GM23338 (cell line): ENCODE measurements around the gene SCML1. TPM values are rescaled to one million over a fixed set of nuclear protein-coding genes. Genes with fewer than 3 reads are reported as not detected.
A peak's percentile ranks its signal among the peaks of the same experiment; 100 is the strongest.

ENCODE experiments used
- ATAC-seq: fragments of 200-7000 bp; cut with Tn5 transposase; 3 replicates; pipeline ENCODE4 v1.9.1; 2020
- DNase-seq: peaks from one replicate; pipeline ENCODE4 v3.0.0-alpha.2; 2015; ENCODE audit warnings: low spot score
- H2AFZ ChIP-seq: fragments of 200-600 bp; sonication (generic); 2 replicates; pipeline ENCODE4 v1.8.0; 2016; ENCODE audit warnings: antibody characterized with exemption, mild to moderate bottlenecking, moderate library complexity
- H3F3A ChIP-seq: fragments of 200-600 bp; sonication (generic); replicated peaks from 2 replicates; pipeline ENCODE4 v1.8.0; 2017; ENCODE audit warnings: antibody characterized with exemption, mixed run types, low read depth
- H3K27ac ChIP-seq: fragments of 200-600 bp; sonication (generic); 2 replicates; pipeline ENCODE4 v1.6.1; 2016; ENCODE audit warnings: low read depth
- H3K27me3 ChIP-seq: fragments of 200-600 bp; sonication (generic); 2 replicates; pipeline ENCODE4 v1.8.0; 2016; ENCODE audit warnings: mild to moderate bottlenecking, mixed run types, moderate library complexity; ENCODE audit not compliant: insufficient read depth
- H3K36me3 ChIP-seq: fragments of 200-600 bp; sonication (generic); 2 replicates; pipeline ENCODE4 v1.8.0; 2016; ENCODE audit warnings: mild to moderate bottlenecking; ENCODE audit not compliant: insufficient read depth
- H3K4me1 ChIP-seq: fragments of 200-600 bp; sonication (generic); 2 replicates; pipeline ENCODE4 v1.8.0; 2016; ENCODE audit warnings: mild to moderate bottlenecking, moderate library complexity; ENCODE audit not compliant: insufficient read depth
- H3K4me2 ChIP-seq: fragments of 200-600 bp; sonication (generic); 2 replicates; pipeline ENCODE4 v1.7.1; 2017; ENCODE audit warnings: mixed run types
- H3K4me3 ChIP-seq: fragments of 200-600 bp; sonication (generic); 2 replicates; pipeline ENCODE4 v1.6.1; 2016; ENCODE audit warnings: mixed run types
- H3K79me2 ChIP-seq: fragments of 200-600 bp; sonication (generic); replicated peaks from 2 replicates; pipeline ENCODE4 v1.8.0; 2017; ENCODE audit warnings: mild to moderate bottlenecking; ENCODE audit not compliant: insufficient read depth
- H3K9me2 ChIP-seq: fragments of 200-600 bp; sonication (generic); 2 replicates; pipeline ENCODE4 v1.8.0; 2017; ENCODE audit not compliant: insufficient read depth
- H4K20me1 ChIP-seq: fragments of 200-600 bp; sonication (generic); replicated peaks from 2 replicates; pipeline ENCODE4 v1.8.0; 2017; ENCODE audit warnings: mild to moderate bottlenecking; ENCODE audit not compliant: insufficient read depth
- H3K27ac Mint-ChIP-seq: 2 replicates; pipeline ENCODE4 v1.8.0; 2020; ENCODE audit warnings: inconsistent platforms, mild to moderate bottlenecking, moderate library complexity, mixed read lengths
- H3K27me3 Mint-ChIP-seq: 3 replicates; pipeline ENCODE4 v1.8.0; 2022; ENCODE audit warnings: low read depth, mild to moderate bottlenecking, moderate library complexity, mixed read lengths, inconsistent platforms; ENCODE audit not compliant: insufficient read depth, poor library complexity
- H3K36me3 Mint-ChIP-seq: 3 replicates; pipeline ENCODE4 v1.8.0; 2021; ENCODE audit warnings: low read depth, mild to moderate bottlenecking, inconsistent platforms, moderate library complexity, mixed read lengths
- H3K4me1 Mint-ChIP-seq: 3 replicates; pipeline ENCODE4 v1.8.0; 2020; ENCODE audit warnings: mild to moderate bottlenecking, inconsistent platforms, mixed read lengths
- H3K4me3 Mint-ChIP-seq: 3 replicates; pipeline ENCODE4 v1.8.0; 2021; ENCODE audit warnings: moderate library complexity, mild to moderate bottlenecking, inconsistent platforms, mixed read lengths
- H3K9me3 Mint-ChIP-seq: 3 replicates; pipeline ENCODE4 v1.8.0; 2020; ENCODE audit warnings: moderate library complexity, mild to moderate bottlenecking, inconsistent platforms, mixed read lengths
- CREB1 ChIP-seq: fragments of 250-450 bp; sonication (Bioruptor Pico); IDR thresholded peaks from 2 replicates; pipeline ENCODE4 v1.5.0; 2020; ENCODE audit warnings: low read depth, mild to moderate bottlenecking, moderate library complexity
- CTCF ChIP-seq, 2 experiments: fragments of 200-600 bp in 1 of 2; sonication (generic) in 1 of 2; conservative IDR thresholded peaks; 2 replicates each; pipeline versions ENCODE4 v1.5.1 to v1.6.1; 2016 to 2017; ENCODE audit warnings: antibody characterized with exemption in 2 of 2, low read depth in 2 of 2, mild to moderate bottlenecking in 2 of 2, moderate library complexity in 1 of 2
- EZH2phosphoT487 ChIP-seq: fragments of 200-600 bp; sonication (generic); IDR thresholded peaks from one replicate; pipeline ENCODE4 v1.8.1; 2018; ENCODE audit warnings: antibody characterized with exemption; ENCODE audit not compliant: unreplicated experiment
- JUNB ChIP-seq: IDR thresholded peaks from one replicate; pipeline ENCODE4 v1.6.1; 2016; ENCODE audit warnings: antibody characterized with exemption; ENCODE audit not compliant: unreplicated experiment
- NANOG ChIP-seq: IDR thresholded peaks from 2 replicates; pipeline ENCODE4 v1.6.1; 2016; ENCODE audit warnings: antibody characterized with exemption, borderline replicate concordance
- REST ChIP-seq: IDR thresholded peaks from one replicate; pipeline ENCODE4 v1.6.1; 2018; ENCODE audit warnings: antibody characterized with exemption; ENCODE audit not compliant: unreplicated experiment
- STAT1 ChIP-seq: IDR thresholded peaks from one replicate; pipeline ENCODE4 v1.6.1; 2016; ENCODE audit warnings: antibody characterized with exemption; ENCODE audit not compliant: unreplicated experiment
- ZNF114 ChIP-seq: fragments of 250-450 bp; sonication (Bioruptor Pico); IDR thresholded peaks from 2 replicates; pipeline ENCODE4 v1.5.0; 2020; ENCODE audit warnings: mild to moderate bottlenecking, moderate library complexity
- ZNF331 ChIP-seq: fragments of 250-450 bp; sonication (Bioruptor Pico); IDR thresholded peaks from 2 replicates; pipeline ENCODE4 v1.5.0; 2020; ENCODE audit warnings: low read depth, mild to moderate bottlenecking, moderate library complexity
- polyA plus RNA-seq: library from polyadenylated mRNA; unstranded; fragments of >200 nt; fragmentation: Nextera tagmentation; extraction: Ambion mirVana; gene quantifications from 2 replicates; pipeline ENCODE4 v1.2.1, GENCODE V29; 2016
- total RNA-seq: library from RNA; depleted of rRNA; stranded (reverse); fragments of >200 nt; shearing (Covaris generic); gene quantifications from 2 replicates; pipeline ENCODE4 v1.2.3, GENCODE V29; 2014
- TF ChIP-seq, protein P1 (sequence below): IDR thresholded peaks from 2 replicates; pipeline ENCODE4 v1.6.1; 2016; ENCODE audit warnings: antibody characterized with exemption

Gene SCML1
- total and polyA plus RNA-seq, 2 experiments from 2014 or later: 5.4 to 6.4 TPM

DNA sequence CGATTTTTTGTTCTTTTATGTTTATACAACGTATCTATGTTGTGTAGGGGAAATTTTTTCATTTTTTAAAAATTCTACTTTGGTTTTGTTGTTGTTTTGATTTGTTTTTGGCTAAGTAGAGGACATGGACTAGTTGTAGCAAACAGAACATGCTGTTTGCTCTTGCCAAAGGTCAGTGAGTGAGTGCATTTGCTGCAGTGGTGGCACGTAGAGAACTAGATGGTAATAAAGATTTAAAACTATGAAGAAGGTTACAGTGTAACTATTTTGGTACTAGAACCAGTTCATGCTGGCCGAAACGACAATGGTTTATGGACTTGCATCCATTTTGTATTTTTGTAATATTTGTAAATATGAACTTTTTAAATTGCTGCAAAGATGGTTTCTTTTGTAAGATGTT is 1.9 kb upstream of the SCML1 start:
- Histone ChIP-seq H3F3A (no peaks in the 10 kb centered on the region), H2AFZ (no peak overlapping the region), H3K79me2 (no peaks in the 10 kb centered on the region), H3K4me2 (no peak overlapping the region), H3K9me2 (no peaks in the 10 kb centered on the region), H3K27me3 (peaks cover 24% of the 10 kb centered on the region), H3K27ac (no peak overlapping the region), H4K20me1 (no peaks in the 10 kb centered on the region), H3K4me1 (no peaks in the 10 kb centered on the region), H3K4me3 (no peak overlapping the region), H3K36me3 (no peaks in the 10 kb centered on the region)
- ATAC-seq (no peak), DNase-seq (no peak)
- peaks cover 14% of the 10 kb centered on the region; the same call in 2 of the 3 replicates for H3K4me1 Mint-ChIP-seq
- TF ChIP-seq CREB1 (CRISPR knock-in tag): no peak
- no peak overlapping the region for H3K4me3 Mint-ChIP-seq
- peaks cover 20% of the 10 kb centered on the region for H3K27me3 Mint-ChIP-seq
- peaks cover 3% of the 10 kb centered on the region; the same call in 1 of the 3 replicates for H3K36me3 Mint-ChIP-seq
- H3K9me3 Mint-ChIP-seq: no peaks in the 10 kb centered on the region
- H3K27ac Mint-ChIP-seq: no peak overlapping the region

DNA sequence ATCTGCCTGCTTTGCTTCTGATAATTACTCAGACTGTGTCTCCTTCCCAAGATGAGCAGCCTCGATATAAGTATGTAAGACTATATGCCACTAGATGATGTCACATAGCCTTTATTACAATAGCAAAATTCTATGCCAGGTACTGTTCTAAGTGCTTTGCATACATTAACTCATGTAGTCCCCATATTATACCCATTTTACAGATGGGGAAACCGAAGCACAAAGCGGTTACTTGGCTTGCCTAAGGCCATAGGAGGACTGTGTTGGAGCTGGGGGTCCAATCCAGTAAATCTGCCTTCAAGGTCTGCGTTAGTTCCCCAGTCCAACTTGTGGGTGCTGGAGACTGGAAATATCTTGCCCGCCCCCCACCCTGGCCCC is 826 bp upstream of the SCML1 start:
- Mint-ChIP-seq H3K9me3 (no peaks in the 10 kb centered on the region), H3K27me3 (peaks cover 20% of the 10 kb centered on the region), H3K4me3 (peak overlapping the region; percentile 62; the same call in 2 of the 3 replicates), H3K27ac (peak overlapping the region; percentile 86; the same call in 1 of the 2 replicates), H3K36me3 (peaks cover 3% of the 10 kb centered on the region; the same call in 1 of the 3 replicates), H3K4me1 (peaks cover 14% of the 10 kb centered on the region; the same call in 2 of the 3 replicates)
- Histone ChIP-seq H3K4me1 (no peaks in the 10 kb centered on the region), H3K4me2 (0 out of 2 replicates have a peak overlapping the region, but pooled peaks have one; percentile 51), H4K20me1 (no peaks in the 10 kb centered on the region), H3K27me3 (peaks cover 24% of the 10 kb centered on the region), H3K9me2 (no peaks in the 10 kb centered on the region), H3K36me3 (no peaks in the 10 kb centered on the region), H2AFZ (no peak overlapping the region), H3K79me2 (no peaks in the 10 kb centered on the region), H3K27ac (0 out of 2 replicates have a peak overlapping the region, but pooled peaks have one; percentile 55), H3F3A (no peaks in the 10 kb centered on the region), H3K4me3 (peak overlapping the region; percentile 50)
- DNase-seq (no peak), ATAC-seq (no peak)
- TF ChIP-seq, protein P1, sequence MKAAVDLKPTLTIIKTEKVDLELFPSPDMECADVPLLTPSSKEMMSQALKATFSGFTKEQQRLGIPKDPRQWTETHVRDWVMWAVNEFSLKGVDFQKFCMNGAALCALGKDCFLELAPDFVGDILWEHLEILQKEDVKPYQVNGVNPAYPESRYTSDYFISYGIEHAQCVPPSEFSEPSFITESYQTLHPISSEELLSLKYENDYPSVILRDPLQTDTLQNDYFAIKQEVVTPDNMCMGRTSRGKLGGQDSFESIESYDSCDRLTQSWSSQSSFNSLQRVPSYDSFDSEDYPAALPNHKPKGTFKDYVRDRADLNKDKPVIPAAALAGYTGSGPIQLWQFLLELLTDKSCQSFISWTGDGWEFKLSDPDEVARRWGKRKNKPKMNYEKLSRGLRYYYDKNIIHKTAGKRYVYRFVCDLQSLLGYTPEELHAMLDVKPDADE: no peak
- TF ChIP-seq CREB1 (CRISPR knock-in tag) (no peak), NANOG (no peak), REST (no peak), EZH2phosphoT487 (no peak), CTCF (conservative IDR thresholded peaks at IDR 0.05; ENCODE audit: low read depth in 2 of 2) (no peak), JUNB (no peak), STAT1 (no peak), ZNF331 (CRISPR knock-in tag) (no peak), ZNF114 (CRISPR knock-in tag) (no peak)
